HG02870 (cell line): ENCODE results near the gene ATXN3L.

Experiments
- ATAC-seq: cut with Tn5 transposase; IDR thresholded peaks from one replicate; pipeline ENCODE4 v1.9.1; 2021; ENCODE audit warnings: mild to moderate bottlenecking, moderate library complexity; ENCODE audit not compliant: unreplicated experiment

The ATXN3L gene

DNA sequence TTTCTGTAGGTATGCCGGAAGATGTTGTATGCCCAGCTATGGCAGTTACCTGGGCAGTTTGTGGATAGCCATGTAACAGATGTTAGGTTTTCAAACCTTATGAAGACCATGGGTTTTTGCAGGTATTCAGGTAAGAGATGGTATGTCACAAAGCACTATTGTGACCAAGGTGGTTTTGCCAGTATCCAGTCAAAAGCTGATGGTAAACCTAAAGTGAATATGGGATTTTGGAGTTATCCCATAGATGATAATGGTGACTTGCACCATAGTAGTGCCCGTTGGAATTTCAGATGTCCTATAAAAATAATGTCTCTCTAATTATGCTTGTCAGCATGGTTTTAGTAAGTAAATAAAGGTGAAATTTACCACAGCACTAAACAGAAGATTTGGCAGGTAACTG, at the start of gene ATXN3L:
Gene ATXN3L, minus strand, starts transcription at position 101 of the 400 bp plus-strand sequence. CDS start 119 bp downstream, outside the sequence.
- no peak for ATAC-seq

DNA sequence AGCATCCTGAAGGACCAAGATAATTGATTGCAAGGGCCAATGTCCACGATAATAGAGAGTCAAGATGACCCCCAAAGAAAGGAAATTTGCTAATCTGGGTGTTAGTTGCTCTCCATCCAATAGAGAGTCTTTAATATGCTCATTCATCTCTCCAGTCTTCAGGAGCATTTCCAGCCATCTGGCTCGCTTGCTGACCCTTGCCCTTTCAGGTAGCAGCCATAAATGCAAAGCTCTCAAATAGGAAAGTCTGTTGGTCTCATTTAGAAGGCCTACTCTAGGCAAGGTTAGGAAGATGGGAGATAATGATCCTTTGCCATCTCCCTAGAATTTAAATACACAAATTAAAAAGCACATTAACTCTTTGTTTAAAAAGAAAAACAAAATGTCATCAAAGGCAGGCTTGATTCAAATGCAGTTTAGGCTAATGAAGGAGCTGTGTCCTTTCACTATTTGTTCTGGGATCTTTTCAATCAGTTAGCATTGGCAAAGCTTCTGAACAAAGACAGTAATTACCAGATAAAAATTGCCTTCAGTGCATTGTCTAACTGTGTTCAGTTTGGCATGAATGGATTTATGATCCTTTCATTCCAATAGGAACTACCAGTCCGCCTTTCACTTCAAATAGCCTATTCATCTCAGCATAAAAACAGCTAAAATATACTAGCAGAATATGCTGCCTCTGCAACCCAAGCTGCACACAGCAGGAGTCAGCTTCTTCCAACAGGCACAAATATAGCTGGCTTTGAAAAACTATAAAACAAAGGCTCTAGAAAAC, 49.6 kb upstream of the ATXN3L start:
- ATAC-seq, result no peak

DNA sequence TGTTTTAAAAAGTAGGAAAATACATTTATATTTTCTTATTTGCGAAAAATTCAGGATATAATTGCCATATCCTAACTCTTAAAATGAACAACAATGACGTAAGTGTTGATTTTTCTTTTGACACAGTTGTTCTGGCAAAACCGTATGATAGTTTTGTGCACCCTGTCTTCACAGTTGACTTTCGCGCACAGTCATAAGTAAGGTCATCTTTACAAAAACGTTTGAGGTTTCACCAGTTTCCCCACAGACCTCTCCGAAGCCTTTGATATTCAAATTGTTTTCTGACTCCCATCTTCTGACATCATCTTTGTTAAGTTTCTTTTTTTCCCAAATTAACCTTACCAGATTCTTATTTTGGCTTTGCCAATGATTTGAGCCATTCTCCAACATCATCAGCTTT, 48.1 kb upstream of the ATXN3L start:
- no peak for ATAC-seq

DNA sequence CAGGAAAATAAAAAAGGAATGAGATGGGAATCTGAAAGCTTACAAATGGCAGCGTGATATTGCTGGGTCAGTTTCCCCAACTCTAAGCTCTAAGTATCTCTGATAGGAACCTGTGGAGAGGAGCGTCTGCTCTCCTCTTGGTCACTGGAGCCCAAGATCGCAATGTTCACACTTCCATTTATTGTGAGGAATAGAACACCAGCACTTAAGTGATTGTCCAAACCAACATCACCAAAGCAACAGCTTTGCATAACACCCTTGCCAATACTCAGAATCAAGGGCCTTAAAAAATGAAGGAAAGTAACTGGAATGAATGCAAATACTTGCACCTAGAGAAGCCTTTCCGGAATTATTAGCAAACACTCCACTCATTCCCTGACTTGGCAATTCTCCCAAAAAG, 46.8 kb upstream of the ATXN3L start:
- no peak for ATAC-seq

DNA sequence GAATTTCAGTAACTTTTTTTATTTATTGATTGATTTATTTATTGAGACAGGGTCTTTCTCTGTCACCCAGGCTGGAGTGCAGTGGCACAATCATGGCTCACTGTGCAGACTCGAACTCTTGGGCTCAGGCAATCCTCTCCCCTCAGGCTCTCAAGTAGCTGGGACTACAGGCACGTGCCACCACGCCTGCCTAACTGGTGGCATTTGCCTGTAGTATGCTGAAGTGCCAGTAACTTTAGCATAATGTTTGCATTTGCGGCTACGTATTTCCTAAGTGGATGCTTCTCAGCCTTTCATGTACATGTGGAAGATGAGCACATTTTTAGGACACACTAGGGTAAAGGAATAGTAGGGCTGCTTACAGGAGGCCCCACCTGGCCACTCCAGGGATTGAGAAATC, 45.3 kb upstream of the ATXN3L start:
- no peak for ATAC-seq

DNA sequence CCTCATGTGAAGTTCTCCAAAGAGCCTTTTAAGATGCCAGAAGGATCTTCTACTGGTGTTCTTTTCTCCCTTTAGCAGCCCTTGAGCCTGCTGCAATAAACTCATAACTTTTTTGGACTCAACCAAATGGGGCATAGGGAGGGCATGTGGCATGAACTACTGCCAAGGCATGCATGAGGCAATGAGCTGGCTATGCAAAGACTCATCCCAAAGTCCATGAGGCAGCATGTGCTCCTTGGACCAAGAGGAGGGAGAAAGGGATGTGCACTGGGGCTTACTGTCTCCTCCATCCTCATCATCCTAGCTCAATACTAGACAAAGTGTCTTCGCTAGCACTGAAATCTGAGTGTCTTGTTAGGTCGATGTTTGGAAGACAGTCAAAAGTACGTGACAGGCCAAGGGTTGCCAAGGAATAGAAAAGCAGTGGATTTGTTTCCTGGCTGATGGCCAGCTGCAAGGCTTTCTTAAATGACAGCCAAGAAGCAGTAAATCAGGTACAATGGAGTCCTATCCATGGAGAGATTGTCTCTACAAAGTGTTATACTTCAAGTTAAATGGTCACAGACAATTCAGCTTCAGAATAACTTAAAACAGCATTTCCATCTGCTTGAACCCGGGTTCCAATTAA, 44.5 kb upstream of the ATXN3L start:
- no peak for ATAC-seq

DNA sequence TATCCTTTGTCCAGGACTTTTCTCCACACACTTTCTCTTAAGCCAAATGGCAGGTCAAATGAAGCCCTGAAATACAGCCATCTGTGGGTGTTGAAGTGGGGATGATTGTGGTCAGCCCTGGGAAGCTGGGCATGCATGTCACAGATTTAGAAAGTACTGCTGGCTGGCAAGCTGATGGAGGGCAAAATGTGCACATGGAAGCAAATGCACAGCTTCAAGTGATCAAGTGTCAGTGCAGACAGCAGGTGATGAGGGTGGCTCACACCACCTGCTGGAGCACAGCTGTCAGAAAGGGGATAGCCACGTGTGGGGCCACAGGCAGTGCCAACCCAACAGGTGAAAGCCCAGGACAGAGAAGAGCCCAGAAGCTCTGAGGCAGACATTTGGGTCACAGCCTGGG, 40.3 kb upstream of the ATXN3L start:
- ATAC-seq, result no peak

DNA sequence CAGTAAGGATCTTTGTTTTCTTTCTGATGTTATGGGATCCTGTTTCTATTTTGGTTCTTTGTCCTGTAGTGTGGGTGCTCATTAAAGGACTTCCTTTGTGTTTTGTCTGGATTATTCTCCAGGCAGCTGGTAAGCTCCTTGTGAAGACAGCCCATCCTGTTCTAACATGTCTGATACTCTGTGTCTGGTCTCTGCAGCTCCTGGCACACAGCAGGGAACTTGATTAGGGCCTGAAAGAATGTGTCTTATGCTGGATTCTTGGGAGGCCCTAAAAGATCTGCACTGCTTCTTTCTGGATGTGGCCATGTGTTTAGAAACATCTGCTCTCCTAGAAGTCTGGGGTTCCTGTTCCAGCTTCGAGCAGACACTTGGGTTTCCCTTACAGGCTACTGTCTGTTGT, 38.1 kb upstream of the ATXN3L start:
- ATAC-seq, result no peak

DNA sequence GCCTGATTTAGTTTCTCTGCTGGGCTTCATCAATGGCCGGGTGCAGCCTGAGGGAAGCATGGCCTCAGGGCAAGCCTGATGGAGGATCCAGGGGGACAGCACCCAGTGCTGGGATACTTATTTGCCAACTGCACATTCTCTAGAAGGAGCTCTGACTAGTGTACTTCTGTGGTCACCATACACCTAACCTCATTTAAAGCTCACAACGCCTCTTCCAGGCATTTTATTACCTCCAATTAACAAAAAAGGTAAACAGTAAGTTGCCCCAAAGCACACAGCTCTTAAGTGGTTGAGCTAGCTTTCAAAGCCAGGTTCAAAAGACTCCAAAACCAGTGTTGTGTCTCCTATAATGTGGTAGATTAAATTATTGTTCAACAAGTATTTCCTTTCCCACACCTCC, 26.8 kb upstream of the ATXN3L start:
- ATAC-seq, result no peak

DNA sequence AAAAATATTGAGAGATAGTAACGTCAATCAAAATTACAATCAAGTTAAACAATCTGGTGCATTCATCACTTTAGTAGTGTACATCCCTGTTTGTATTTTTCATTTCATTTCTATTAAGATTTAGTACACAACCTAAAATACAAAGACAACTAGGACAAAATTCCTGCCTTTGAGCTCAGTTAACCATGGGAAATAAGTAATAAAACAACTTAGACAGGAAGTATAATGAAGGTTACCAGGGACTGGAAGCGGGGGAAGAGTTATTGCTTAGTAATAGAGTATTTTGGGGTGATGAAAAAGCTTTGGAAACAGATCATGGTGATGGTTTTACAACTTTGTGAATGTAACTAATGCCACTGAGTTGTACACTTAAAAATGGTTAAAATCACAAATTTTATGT, 25.6 kb upstream of the ATXN3L start:
- ATAC-seq, result no peak

DNA sequence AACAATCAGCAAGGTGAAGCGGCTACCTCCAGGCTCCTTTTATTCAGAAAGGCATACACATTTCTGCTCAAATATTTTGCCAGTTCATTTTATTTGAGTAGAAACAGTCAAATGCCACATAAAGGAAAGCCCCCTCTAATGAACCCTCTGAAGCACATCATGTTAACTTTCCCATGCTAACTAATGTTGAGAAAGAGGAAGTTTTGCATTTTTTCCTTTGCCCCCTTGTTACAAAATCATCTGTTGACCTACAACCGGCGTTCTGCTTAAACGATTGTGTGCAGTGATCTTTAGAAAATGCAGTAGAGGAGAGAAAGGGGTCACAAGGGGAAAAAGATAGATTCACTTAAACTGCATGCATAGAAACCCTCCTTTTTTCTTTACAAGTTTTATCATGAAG, 25.2 kb upstream of the ATXN3L start:
- ATAC-seq, result no peak

DNA sequence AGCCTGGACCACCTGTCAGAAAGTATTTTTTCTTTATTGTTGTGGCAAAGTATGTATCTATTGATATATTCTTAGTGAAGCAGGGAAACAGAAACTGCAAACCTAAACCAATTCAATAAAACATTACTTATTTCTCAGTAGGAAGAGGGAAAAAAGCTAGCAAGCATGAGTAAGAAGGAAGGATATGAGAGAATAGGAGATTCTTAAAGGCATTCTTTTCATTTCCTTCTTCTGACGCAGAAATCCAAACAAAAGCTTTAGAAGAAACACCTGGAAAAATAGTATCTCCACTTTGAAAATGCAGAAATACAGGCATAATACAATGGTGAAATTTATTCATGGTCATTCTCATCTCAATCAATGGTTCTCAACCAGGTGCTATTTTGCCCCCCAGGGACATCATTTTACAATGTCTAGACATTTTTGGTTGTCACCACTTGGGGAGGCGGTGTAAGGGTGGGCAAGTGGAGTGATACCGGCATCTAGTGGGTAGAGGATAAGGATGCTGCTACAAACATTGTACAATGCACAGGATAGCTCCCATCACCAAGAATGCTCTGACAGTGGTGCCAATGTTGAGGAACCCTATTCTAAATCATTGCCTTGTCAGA, 21.7 kb upstream of the ATXN3L start:
- no peak for ATAC-seq

DNA sequence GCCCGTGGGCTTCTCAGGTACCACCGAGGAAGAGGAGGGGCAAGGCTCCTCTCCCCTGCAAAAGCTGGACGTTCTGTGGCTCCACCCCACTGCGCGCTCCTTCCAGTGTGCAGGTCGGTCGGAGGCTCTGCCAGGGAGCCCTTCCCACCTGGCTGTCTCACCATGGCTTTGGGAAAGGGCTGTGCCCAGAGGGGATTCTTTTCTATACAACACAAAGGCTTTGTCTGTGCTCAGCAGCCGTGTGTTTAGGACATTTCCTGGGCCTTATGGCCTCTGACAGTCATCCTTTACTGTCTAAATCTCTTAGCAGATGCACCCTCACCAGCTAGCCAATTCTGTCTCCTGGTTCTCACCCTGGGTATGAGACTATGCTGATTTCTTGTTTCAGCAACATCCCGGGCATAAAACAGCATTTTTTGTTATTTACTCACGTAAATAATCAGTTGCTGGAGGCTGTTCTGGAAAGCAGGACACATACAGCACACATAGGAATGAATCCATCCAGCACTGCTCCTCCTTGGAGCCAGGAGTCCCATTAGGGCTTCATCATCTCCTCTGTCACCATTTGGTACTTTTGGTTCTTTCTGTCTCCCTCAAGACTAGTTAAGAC, 20.4 kb upstream of the ATXN3L start:
- ATAC-seq, result no peak

DNA sequence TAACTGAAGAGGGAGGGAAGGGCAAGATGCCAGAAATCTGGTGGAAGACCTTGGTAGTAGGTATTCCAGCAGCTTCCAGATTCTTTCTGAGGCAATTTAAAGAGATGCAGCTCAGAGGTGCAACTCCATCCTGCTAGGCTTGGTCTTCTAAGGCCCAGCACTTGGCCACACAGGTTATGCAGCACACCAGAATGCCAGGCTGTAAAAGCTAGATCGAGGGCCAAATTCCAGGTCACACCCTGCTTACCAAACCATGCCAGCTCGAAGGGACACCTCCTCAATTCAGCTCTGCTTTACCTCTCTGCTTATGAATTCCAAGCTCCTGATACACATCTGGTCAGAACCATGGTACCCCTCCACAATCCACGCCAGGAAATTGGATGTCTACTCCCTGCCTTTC, 19.8 kb upstream of the ATXN3L start:
- no peak for ATAC-seq

DNA sequence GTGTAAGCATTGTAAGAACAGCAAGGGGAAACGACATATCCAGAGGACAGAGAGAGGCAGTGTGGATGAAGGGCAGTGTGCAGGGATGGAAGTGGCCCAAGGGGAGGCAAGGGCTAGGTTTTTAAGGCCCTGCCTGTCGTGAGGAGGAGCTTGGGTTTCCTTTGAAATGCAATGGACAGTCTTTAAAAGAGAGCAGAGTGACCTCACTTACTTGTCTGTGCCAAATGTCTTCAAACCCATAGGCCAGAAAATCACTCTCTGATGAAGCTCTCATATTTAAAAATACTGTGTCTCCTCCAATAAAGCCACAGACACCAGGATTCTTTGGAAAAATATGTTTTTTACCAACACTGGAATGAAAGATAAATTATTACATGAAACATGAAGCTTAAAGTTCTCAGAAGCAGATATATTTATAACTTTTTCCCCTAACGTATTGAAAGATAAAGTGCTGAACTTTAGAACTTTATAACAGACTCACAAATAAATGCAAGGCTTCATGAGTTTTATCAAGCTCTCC, 19.2 kb upstream of the ATXN3L start:
- no peak for ATAC-seq

DNA sequence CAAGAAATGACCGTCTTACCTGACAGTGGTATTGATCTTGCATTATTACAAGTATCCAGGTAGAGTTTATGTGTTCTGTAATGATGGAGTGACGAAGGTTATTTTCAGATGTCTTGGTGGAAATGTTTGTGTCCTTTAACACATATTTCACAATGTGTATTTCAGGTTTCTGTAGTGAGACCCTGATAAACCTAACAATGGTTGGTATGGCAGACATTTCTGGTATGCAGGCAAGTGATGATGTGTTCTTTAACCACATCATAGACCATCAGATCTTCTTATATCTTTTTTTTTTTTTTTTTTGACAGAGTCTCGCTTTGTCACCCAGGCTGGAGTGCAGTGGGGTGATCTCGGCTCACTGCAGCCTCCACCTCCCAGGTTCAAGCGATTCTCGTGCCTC, 14.6 kb upstream of the ATXN3L start:
- no peak for ATAC-seq

DNA sequence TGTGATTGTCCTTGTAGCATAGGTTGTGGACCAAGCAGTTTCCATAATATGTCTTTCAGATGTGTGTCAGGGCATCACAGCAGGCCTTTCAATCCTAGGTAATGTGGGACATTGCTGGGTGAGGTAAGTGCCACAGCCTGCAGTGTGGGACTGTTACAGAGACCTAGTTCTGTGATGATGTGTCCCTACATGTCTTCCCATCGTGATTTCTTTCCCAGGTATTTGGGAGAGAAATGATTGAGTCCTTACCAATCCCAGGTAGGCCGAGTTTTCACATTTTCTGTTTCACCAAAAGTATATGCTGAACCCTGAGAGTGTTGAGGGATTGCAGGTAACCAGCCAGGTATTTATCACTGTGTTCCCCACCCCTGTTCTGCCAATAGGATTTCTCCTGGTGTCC, 10.6 kb upstream of the ATXN3L start:
- no peak for ATAC-seq

DNA sequence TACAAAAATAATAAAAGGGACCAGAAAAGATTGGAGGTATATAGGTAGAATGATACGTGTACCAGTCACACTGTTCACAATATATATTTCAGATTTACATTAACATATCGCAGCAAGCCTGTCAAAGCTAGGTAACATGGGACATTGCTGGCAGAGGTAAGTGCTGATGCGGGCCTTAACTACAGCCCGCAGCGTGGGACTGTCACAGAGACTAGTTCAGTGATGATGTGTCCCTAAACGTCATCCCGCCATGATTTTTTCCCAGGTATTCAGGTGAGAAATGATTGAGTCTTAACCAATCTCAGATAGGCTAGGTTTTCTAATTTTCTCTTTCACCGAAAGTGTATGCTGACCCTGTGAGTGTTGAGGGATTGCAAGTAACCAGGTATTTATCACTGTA, 7.8 kb upstream of the ATXN3L start:
- no peak for ATAC-seq

DNA sequence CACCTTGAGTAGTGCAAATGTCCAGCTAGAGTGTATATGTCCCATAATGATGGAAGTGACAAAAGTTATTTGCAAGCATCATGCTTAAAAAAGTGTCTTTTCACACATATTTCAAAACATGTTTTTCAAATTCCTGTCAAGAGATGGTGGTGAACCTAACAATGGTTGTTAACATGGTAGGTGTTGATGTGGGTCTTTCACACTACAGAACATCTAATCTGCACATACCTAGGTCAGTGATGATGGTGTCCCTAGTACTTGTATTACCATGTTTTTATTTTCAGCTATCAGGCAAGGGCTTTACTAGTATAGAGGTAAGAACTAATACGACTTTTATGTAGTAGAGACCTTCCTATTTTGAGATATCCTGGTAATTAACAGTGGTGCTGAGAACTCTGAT, 3.4 kb upstream of the ATXN3L start:
- ATAC-seq, result no peak

DNA sequence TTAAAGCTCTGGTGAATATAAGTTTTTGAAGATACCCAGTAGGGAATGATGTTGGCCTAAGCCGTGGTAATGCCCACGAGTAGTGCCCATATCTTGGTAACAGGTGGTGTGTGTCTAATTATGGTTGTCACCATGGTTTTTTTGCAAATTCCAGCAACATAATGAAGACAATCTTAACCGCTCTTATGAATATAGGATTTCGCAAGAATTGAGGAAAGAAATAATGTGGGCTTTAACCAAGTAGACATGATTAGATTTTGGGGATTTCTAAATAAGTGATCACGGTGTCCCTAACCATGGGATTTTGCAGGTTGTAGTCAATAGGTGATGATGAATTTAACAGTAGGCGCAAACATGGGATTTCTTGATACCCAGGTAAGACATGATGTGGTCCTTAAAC, 2.5 kb downstream of the ATXN3L start:
- ATAC-seq, result no peak

DNA sequence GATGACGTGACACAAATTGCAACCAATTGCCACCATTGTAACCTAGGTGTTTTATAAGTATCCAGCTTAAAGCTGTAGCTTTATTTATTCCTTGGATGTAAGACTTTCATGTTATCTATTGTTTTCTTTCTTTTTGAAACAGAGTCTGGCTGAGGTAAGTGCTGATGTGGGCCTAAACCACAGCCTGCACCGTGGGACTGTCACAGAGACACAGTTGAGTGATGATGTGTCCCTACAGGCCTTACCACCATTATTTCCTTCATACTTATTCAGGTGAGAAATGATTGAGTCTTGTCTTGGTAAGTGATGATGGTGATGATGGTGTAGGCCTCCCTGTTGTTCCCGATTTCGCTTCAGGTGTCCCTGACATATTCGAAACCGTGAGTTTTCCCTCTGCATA, 8.3 kb downstream of the ATXN3L start:
- no peak for ATAC-seq

DNA sequence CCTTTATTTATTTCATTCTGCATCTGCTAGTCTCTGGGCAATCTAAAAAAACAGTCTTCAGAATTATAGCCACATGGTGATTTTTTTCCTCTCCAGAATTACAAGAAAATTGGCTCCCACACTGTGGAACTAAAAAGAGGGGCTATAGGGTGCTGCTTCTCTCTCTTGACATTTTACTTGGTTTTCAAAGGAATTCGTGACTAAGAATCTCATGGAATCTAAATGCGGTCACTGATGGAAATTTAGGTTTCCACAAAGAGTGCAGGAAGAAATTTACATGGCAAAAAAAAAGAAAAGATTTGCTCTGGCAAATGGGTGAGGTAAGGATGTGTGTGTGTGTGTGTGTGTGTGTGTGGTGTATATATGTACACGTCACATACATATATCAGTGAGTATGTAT, 10.2 kb downstream of the ATXN3L start:
- no peak for ATAC-seq
